ENCODE measurements around the gene FBXO28. TPM values are rescaled to one million over a fixed set of nuclear protein-coding genes. Genes with fewer than 3 reads are reported as not detected.

FBXO28 gene
- polyA plus RNA-seq, 1 of the 3 experiments (the other 2 are of a cell fraction), result 8.1 TPM

- peak; percentile 47 for DNase-seq
- Histone ChIP-seq H3K4me3 (ENCODE audit: low read depth in 2 of 2, low read length in 1 of 2) (no peak overlapping the region), H2AFZ (ENCODE audit: low read depth) (peak overlapping the region; percentile 68), H3K27ac (ENCODE audit: low read depth in 2 of 2, low read length in 1 of 2) (no peak overlapping the region), H3K9me2 (no peaks in the 10 kb centered on the region), H3K4me1 (ENCODE audit: control insufficient read depth in 1 of 2, insufficient read depth in 2 of 2, low read depth in 1 of 2, low read length in 1 of 2) (no peaks in the 10 kb centered on the region), H3K9me3 (no peaks in the 10 kb centered on the region), H3K36me3 (replicated peaks in 1 of 2; ENCODE audit: control insufficient read depth in 1 of 2, insufficient read depth in 2 of 2, low read length in 1 of 2) (no peaks in the 10 kb centered on the region), H3K79me2 (ENCODE audit: insufficient read depth) (no peaks in the 10 kb centered on the region), H3K27me3 (ENCODE audit: insufficient read depth) (no peaks in the 10 kb centered on the region), H4K20me1 (ENCODE audit: insufficient read depth) (no peaks in the 10 kb centered on the region), H3K9ac (no peak overlapping the region), H3F3A (replicated peaks; ENCODE audit: insufficient read depth) (no peaks in the 10 kb centered on the region), H3K4me2 (0 out of 2 replicates have a peak overlapping the region, but pooled peaks have one; percentile 11)
- 48% methylated on average over 21 of the region's 21 CpGs for WGBS (ENCODE audit: low lambda C conversion rate)
- ChIA-PET POLR2A (no interaction called here), CTCF (interaction anchor here (1.1 kb wide), 1 partner anchor 58 kb away, joined by 3 read pairs; no protein-coding TSS in a partner anchor)
- TF ChIP-seq RCOR1 (IDR thresholded peaks at IDR 0.05; ENCODE audit: low read length), result no peak
- TF ChIP-seq, protein P1, sequence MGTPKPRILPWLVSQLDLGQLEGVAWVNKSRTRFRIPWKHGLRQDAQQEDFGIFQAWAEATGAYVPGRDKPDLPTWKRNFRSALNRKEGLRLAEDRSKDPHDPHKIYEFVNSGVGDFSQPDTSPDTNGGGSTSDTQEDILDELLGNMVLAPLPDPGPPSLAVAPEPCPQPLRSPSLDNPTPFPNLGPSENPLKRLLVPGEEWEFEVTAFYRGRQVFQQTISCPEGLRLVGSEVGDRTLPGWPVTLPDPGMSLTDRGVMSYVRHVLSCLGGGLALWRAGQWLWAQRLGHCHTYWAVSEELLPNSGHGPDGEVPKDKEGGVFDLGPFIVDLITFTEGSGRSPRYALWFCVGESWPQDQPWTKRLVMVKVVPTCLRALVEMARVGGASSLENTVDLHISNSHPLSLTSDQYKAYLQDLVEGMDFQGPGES (IDR thresholded peaks at IDR 0.05; ENCODE audit: low read depth, low read length), result no peak
- no peak for TF ChIP-seq EP300 (IDR thresholded peaks at IDR 0.05; ENCODE audit: borderline replicate concordance in 1 of 2, low read depth in 1 of 2, low read length in 1 of 2)
- no peak for TF ChIP-seq EZH2phosphoT487 (IDR thresholded peaks at IDR 0.05; ENCODE audit: borderline replicate concordance, low read depth)
- no peak for TF ChIP-seq JUND (IDR thresholded peaks at IDR 0.05)
- TF ChIP-seq, protein P2, sequence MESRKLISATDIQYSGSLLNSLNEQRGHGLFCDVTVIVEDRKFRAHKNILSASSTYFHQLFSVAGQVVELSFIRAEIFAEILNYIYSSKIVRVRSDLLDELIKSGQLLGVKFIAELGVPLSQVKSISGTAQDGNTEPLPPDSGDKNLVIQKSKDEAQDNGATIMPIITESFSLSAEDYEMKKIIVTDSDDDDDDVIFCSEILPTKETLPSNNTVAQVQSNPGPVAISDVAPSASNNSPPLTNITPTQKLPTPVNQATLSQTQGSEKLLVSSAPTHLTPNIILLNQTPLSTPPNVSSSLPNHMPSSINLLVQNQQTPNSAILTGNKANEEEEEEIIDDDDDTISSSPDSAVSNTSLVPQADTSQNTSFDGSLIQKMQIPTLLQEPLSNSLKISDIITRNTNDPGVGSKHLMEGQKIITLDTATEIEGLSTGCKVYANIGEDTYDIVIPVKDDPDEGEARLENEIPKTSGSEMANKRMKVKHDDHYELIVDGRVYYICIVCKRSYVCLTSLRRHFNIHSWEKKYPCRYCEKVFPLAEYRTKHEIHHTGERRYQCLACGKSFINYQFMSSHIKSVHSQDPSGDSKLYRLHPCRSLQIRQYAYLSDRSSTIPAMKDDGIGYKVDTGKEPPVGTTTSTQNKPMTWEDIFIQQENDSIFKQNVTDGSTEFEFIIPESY (IDR thresholded peaks at IDR 0.05; ENCODE audit: borderline replicate concordance, low read depth), result no peak
Measured at GRCh38 chr1:224175617-224176016, 61.7 kb downstream of the FBXO28 start.

GRCh38 chr1:224177356-224177999 lies 63.6 kb downstream of the FBXO28 start:
- Histone ChIP-seq H3K27me3 (ENCODE audit: insufficient read depth) (no peaks in the 10 kb centered on the region), H2AFZ (ENCODE audit: low read depth) (no peak overlapping the region), H3F3A (replicated peaks; ENCODE audit: insufficient read depth) (no peaks in the 10 kb centered on the region), H3K4me3 (ENCODE audit: low read depth in 2 of 2, low read length in 1 of 2) (no peak overlapping the region), H4K20me1 (ENCODE audit: insufficient read depth) (no peaks in the 10 kb centered on the region), H3K79me2 (ENCODE audit: insufficient read depth) (peaks cover 3% of the 10 kb centered on the region; the same call in 1 of the 2 replicates), H3K9me2 (no peaks in the 10 kb centered on the region), H3K9ac (no peak overlapping the region), H3K4me2 (no peak overlapping the region), H3K9me3 (no peaks in the 10 kb centered on the region), H3K4me1 (ENCODE audit: control insufficient read depth in 1 of 2, insufficient read depth in 2 of 2, low read depth in 1 of 2, low read length in 1 of 2) (peaks cover 0 to 2% of the 10 kb centered on the region in 2 experiments; a peak in 1 of 4 replicates), H3K36me3 (replicated peaks in 1 of 2; ENCODE audit: control insufficient read depth in 1 of 2, insufficient read depth in 2 of 2, low read length in 1 of 2) (no peaks in the 10 kb centered on the region), H3K27ac (ENCODE audit: low read depth in 2 of 2, low read length in 1 of 2) (no peak overlapping the region)
- CTCF ChIA-PET, result interaction anchor here (1.6 kb wide), 1 partner anchor 8 kb away, joined by 6 read pairs; no protein-coding TSS in a partner anchor
- no peak for DNase-seq
- WGBS (ENCODE audit: low lambda C conversion rate), result 89% methylated on average over 9 of the region's 9 CpGs
- POLR2A ChIA-PET, result no interaction called here
- TF ChIP-seq SIN3A (IDR thresholded peaks at IDR 0.05; ENCODE audit: borderline replicate concordance, low read depth, low read length) (no peak), POLR2AphosphoS5 (IDR thresholded peaks at IDR 0.05; ENCODE audit: low read depth, low read length) (no peak), JUND (IDR thresholded peaks at IDR 0.05) (no peak), MEF2A (IDR thresholded peaks at IDR 0.05; ENCODE audit: borderline replicate concordance, low read depth) (no peak), EP300 (IDR thresholded peaks at IDR 0.05; ENCODE audit: borderline replicate concordance in 1 of 2, low read depth in 1 of 2, low read length in 1 of 2) (no peak), PBX3 (IDR thresholded peaks at IDR 0.05) (no peak), CHD2 (IDR thresholded peaks at IDR 0.05; ENCODE audit: low read length, partially characterized antibody) (no peak)
- TF ChIP-seq, protein P1 (IDR thresholded peaks at IDR 0.05; ENCODE audit: low read depth, low read length), result no peak
- TF ChIP-seq, protein P2 (IDR thresholded peaks at IDR 0.05; ENCODE audit: borderline replicate concordance, low read depth), result no peak
- TF ChIP-seq, protein P3, sequence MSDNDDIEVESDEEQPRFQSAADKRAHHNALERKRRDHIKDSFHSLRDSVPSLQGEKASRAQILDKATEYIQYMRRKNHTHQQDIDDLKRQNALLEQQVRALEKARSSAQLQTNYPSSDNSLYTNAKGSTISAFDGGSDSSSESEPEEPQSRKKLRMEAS (IDR thresholded peaks at IDR 0.05; ENCODE audit: low read depth), result no peak
- TF ChIP-seq, protein P4, sequence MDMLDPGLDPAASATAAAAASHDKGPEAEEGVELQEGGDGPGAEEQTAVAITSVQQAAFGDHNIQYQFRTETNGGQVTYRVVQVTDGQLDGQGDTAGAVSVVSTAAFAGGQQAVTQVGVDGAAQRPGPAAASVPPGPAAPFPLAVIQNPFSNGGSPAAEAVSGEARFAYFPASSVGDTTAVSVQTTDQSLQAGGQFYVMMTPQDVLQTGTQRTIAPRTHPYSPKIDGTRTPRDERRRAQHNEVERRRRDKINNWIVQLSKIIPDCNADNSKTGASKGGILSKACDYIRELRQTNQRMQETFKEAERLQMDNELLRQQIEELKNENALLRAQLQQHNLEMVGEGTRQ (IDR thresholded peaks at IDR 0.05; ENCODE audit: borderline replicate concordance, low read depth, low read length), result no peak

All from SK-N-SH (cell line).